Aortic smooth muscle cell (primary cell): ENCODE results near the gene LYRM1. TPM values are rescaled to one million over a fixed set of nuclear protein-coding genes. Genes with fewer than 3 reads are reported as not detected.

Experiments used
- total RNA-seq: library from RNA; depleted of rRNA; stranded (reverse); fragments of >200 nt; gene quantifications from 2 replicates; pipeline ENCODE4 v1.2.3, GENCODE V29; 2014

Gene LYRM1
- 36.5 and 42.0 TPM in 2 replicates for total RNA-seq

DNA sequence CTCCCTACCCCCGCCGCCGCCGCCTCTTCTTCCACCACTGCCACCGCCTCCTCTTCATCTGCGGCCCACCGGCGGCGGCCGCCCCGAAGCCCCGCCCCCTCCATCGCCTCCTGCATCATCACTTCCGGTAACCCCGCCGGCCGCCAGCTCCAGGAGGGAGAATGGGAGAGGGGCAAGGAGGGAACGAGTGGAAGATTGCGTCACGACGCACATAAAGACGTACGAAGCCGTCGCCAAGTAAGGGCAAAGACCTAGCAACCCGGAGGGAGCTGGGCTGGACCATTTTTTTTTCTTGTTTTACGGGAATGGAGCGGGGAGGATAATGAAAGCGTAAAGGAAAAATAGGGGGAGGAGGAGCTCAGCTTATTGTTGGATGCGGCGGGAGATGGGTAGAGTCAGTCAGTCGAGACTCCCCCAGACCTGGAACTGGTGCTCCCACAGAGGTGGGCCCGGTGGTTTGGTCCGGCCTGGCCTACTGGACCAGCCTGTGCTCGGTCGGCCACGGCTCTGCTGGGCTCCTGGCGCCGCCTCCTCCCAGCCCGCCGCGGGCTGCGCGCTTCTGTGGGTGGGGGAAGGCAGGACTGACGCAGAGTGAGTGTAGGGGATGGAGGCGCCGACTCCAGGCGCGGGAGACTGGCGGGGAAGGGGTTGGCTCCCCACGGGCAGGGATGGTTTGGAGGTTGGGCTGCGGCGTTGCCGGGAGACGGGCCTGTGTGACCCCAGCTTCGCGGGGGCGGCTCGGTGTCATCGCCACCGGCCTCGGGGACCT is at the start of gene LYRM1, which contains the start of gene DCUN1D3:
LYRM1 (plus strand) TSS at position 473 of the 769 bp plus-strand sequence. CDS start 14,785 bp downstream, outside the sequence.
DCUN1D3 (minus strand) TSS at position 60 of the 769 bp plus-strand sequence. CDS start 37,820 bp downstream, outside the sequence.

Other genes starting within 250 kb of the LYRM1 start
- gene ACSM1, start 203.1 kb upstream of the LYRM1 start, total RNA-seq, result not detected in 2 replicates
- 40.4 and 49.8 TPM in 2 replicates for gene THUMPD1, start 159.0 kb upstream of the LYRM1 start, total RNA-seq
- gene ACSM3, start 136.8 kb upstream of the LYRM1 start, total RNA-seq, result 0.62 and 0.79 TPM in 2 replicates
- gene ERI2, start 94.3 kb upstream of the LYRM1 start, total RNA-seq, result 23.2 and 30.0 TPM in 2 replicates
- 8.6 and 10.8 TPM in 2 replicates for gene REXO5, start 94.2 kb upstream of the LYRM1 start, total RNA-seq
- 19.3 and 19.5 TPM in 2 replicates for gene DCUN1D3, start 413 bp upstream of the LYRM1 start, total RNA-seq